Measurements from ENCODE around the gene BNIP3.

BNIP3 gene

GRCh38 chr10:131983780-131984179, 2.1 kb upstream of the BNIP3 start:
- Histone ChIP-seq H3K4me3 (replicated peaks; ENCODE audit: low read depth, low read length) (no peak overlapping the region), H3K36me3 (ENCODE audit: control insufficient read depth, insufficient read depth, low read length) (no peaks in the 10 kb centered on the region), H3K27me3 (replicated peaks; ENCODE audit: control insufficient read depth, insufficient read depth, low read length) (no peaks in the 10 kb centered on the region)
- no peak for DNase-seq (ENCODE audit: extremely low read depth, insufficient read length)
- no peak for TF ChIP-seq CTCF (IDR thresholded peaks at IDR 0.05; ENCODE audit: insufficient read depth, low read length, poor library complexity, severe bottlenecking)

GRCh38 chr10:131982796-131983195, 1.1 kb upstream of the BNIP3 start:
- peak overlapping the region; percentile 70 for H3K4me3 ChIP-seq (replicated peaks; ENCODE audit: low read depth, low read length)
- no peak for TF ChIP-seq CTCF (IDR thresholded peaks at IDR 0.05; ENCODE audit: insufficient read depth, low read length, poor library complexity, severe bottlenecking)
- DNase-seq (ENCODE audit: extremely low read depth, insufficient read length), result no peak
- H3K36me3 ChIP-seq (ENCODE audit: control insufficient read depth, insufficient read depth, low read length), result no peaks in the 10 kb centered on the region
- H3K27me3 ChIP-seq (replicated peaks; ENCODE audit: control insufficient read depth, insufficient read depth, low read length), result no peaks in the 10 kb centered on the region

- Histone ChIP-seq H3K36me3 (ENCODE audit: control insufficient read depth, insufficient read depth, low read length) (no peaks in the 10 kb centered on the region), H3K27me3 (replicated peaks; ENCODE audit: control insufficient read depth, insufficient read depth, low read length) (no peaks in the 10 kb centered on the region), H3K4me3 (replicated peaks; ENCODE audit: low read depth, low read length) (peak overlapping the region; percentile 70)
- DNase-seq (ENCODE audit: extremely low read depth, insufficient read length), result peak; percentile 36
- TF ChIP-seq CTCF (IDR thresholded peaks at IDR 0.05; ENCODE audit: insufficient read depth, low read length, poor library complexity, severe bottlenecking), result no peak
Measured at GRCh38 chr10:131982185-131982756, 548 bp upstream of the BNIP3 start.

GRCh38 chr10:131980761-131981428, 828 bp downstream of the BNIP3 start:
- H3K27me3 ChIP-seq (replicated peaks; ENCODE audit: control insufficient read depth, insufficient read depth, low read length), result no peaks in the 10 kb centered on the region
- peak overlapping the region; percentile 86 for H3K4me3 ChIP-seq (replicated peaks; ENCODE audit: low read depth, low read length)
- peak; percentile 37 for DNase-seq (ENCODE audit: extremely low read depth, insufficient read length)
- TF ChIP-seq CTCF (IDR thresholded peaks at IDR 0.05; ENCODE audit: insufficient read depth, low read length, poor library complexity, severe bottlenecking), result no peak
- no peaks in the 10 kb centered on the region for H3K36me3 ChIP-seq (ENCODE audit: control insufficient read depth, insufficient read depth, low read length)

- DNase-seq (ENCODE audit: extremely low read depth, insufficient read length), result no peak
- H3K4me3 ChIP-seq (replicated peaks; ENCODE audit: low read depth, low read length), result peak overlapping the region; percentile 86
- H3K27me3 ChIP-seq (replicated peaks; ENCODE audit: control insufficient read depth, insufficient read depth, low read length), result no peaks in the 10 kb centered on the region
- no peak for TF ChIP-seq CTCF (IDR thresholded peaks at IDR 0.05; ENCODE audit: insufficient read depth, low read length, poor library complexity, severe bottlenecking)
- no peaks in the 10 kb centered on the region for H3K36me3 ChIP-seq (ENCODE audit: control insufficient read depth, insufficient read depth, low read length)
Measured at GRCh38 chr10:131980321-131980720, 1.4 kb downstream of the BNIP3 start.

Measured in GM06990 (cell line).